ENCODE results near the gene BCL6. TPM values are rescaled to one million over a fixed set of nuclear protein-coding genes. Genes with fewer than 3 reads are reported as not detected.

The BCL6 gene
- total RNA-seq, 1 donor from 2014 or later = 123 TPM

DNA sequence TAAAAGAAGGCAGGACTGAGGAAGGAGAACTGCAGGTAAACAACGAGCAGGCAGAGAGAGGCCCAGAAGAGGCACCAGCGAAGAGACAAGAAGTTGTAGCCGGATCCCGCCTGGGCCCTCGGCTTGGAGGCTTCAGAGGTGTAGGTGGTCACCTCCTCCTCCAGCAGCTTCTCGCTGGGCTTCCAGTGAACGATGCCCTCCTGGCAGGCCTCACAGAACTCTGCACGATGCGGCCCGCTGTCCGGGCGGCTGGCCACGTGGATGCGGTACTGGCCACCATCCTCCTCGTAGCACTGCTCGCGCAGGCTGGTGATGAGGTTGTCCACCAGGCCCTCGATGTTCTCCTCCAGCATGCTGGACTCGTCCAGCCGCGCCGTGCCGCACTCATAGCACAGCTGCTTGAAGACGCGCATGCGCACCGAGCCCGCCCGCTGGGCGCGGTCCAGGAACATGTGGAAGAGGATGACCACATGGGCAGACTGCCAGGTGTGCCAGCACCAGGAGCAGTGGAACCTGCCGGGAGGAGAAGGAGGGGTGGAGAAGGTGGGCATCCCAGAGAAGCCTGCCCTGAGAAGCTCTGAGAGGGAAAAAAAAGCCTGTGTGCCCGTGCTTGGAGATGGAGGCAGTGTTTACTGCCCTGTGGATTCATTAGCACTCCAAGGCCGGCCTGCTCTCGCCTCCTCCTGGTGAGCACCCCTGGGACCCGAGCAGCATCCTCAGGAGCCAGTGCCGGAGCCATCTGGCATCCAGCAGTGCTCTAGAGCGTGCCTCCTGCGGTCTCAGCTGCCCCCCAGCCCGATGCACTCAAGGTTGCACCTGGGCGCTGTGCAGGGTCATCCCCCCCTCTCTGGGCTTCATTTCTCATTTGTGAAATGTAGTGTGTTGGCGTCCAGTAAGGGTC, 46.5 kb downstream of the BCL6 start:
- no peaks in the 10 kb centered on the region for H3K4me1 ChIP-seq
- H3K4me3 ChIP-seq = no peak overlapping the region
- no peak for ATAC-seq
- H3K36me3 ChIP-seq = no peaks in the 10 kb centered on the region
- intact Hi-C loops (cut with DNase I) = no loop called here
- no peaks in the 10 kb centered on the region for H3K9me3 ChIP-seq
- H3K27me3 ChIP-seq (ENCODE audit: low read depth) = no peaks in the 10 kb centered on the region
- DNase-seq = no peak
- no peak for TF ChIP-seq CTCF (IDR thresholded peaks at IDR 0.05)
- H3K27ac ChIP-seq = no peak overlapping the region

DNA sequence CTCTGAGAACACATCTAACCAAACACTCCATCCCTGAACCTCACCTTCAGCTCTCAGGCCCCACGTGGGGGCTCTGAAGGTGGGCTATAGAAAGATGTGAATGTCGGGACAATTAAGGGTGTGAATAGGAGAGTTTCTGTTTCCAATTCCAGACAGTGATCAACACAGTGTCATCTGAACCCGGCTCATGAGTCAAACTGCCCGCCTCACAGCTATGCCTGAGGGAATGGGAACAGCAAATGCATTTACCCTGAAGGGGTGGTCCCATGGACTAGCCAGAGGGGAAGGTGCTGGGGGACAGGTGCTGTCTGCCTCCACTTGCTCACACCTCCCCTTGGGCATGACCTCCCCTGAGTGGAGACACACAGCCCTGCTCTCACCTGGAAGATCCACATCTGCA, 49.2 kb downstream of the BCL6 start:
- intact Hi-C loops (cut with DNase I) = no loop called here
- Histone ChIP-seq H3K27me3 (ENCODE audit: low read depth) (no peaks in the 10 kb centered on the region), H3K36me3 (no peaks in the 10 kb centered on the region), H3K4me3 (no peak overlapping the region), H3K27ac (peak overlapping the region; percentile 28), H3K4me1 (no peaks in the 10 kb centered on the region), H3K9me3 (no peaks in the 10 kb centered on the region)
- TF ChIP-seq CTCF (IDR thresholded peaks at IDR 0.05) = no peak
- DNase-seq (no peak), ATAC-seq (no peak)

GRCh38 chr3:187695449-187695848, 49.8 kb downstream of the BCL6 start:
- Histone ChIP-seq H3K36me3 (no peaks in the 10 kb centered on the region), H3K9me3 (no peaks in the 10 kb centered on the region), H3K27me3 (ENCODE audit: low read depth) (no peaks in the 10 kb centered on the region), H3K27ac (peak overlapping the region; percentile 28), H3K4me1 (no peaks in the 10 kb centered on the region), H3K4me3 (no peak overlapping the region)
- intact Hi-C loops (cut with DNase I) = no loop called here
- ATAC-seq (peak; percentile 18 to 34), DNase-seq (no peak)
- no peak for TF ChIP-seq CTCF (IDR thresholded peaks at IDR 0.05)

- H3K4me1 ChIP-seq = no peaks in the 10 kb centered on the region
- no peak overlapping the region for H3K27ac ChIP-seq
- no peaks in the 10 kb centered on the region for H3K36me3 ChIP-seq
- H3K9me3 ChIP-seq = no peaks in the 10 kb centered on the region
- no peak overlapping the region for H3K4me3 ChIP-seq
- TF ChIP-seq CTCF (IDR thresholded peaks at IDR 0.05) = no peak
- ATAC-seq = no peak
- intact Hi-C loops (cut with DNase I) = no loop called here
- DNase-seq = no peak
- H3K27me3 ChIP-seq (ENCODE audit: low read depth) = no peaks in the 10 kb centered on the region
Observed at GRCh38 chr3:187694801-187695200, 50.5 kb downstream of the BCL6 start.

GRCh38 chr3:187693431-187693830, 51.8 kb downstream of the BCL6 start:
- no peak overlapping the region for H3K27ac ChIP-seq
- ATAC-seq (no peak), DNase-seq (no peak)
- TF ChIP-seq CTCF (IDR thresholded peaks at IDR 0.05) = no peak
- no peaks in the 10 kb centered on the region for H3K4me1 ChIP-seq
- no peaks in the 10 kb centered on the region for H3K36me3 ChIP-seq
- H3K4me3 ChIP-seq = no peak overlapping the region
- intact Hi-C loops (cut with DNase I) = no loop called here
- no peaks in the 10 kb centered on the region for H3K9me3 ChIP-seq
- H3K27me3 ChIP-seq (ENCODE audit: low read depth) = no peaks in the 10 kb centered on the region
